ENCODE measurements around the gene UPP1. TPM values are rescaled to one million over a fixed set of nuclear protein-coding genes. Genes with fewer than 3 reads are reported as not detected.

UPP1 gene
- total RNA-seq, 1 donor from 2014 or later: 3.3 TPM

DNA sequence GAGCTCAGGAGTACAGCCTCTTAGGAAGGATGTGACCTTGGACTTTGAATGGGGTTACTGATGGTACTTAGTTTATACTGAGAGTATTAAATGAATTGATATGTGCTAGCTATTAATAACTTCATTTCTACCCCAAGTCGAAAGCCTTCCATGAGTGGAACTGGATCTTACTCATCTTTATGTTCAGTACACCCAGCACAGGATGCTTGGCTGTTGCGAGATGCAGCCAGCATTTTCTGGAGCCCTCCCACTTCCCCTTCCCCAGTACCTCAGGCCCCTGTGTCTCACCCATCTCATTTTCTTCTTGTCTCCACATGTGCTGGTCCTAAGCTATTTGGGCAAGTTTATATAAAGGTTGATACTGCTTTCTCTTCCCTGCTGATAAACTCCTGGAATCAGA lies 7.2 kb downstream of the UPP1 start:
- intact Hi-C loops (cut with micrococcal nuclease): no loop called here
- Mint-ChIP-seq H3K27ac (no peak overlapping the region), H3K36me3 (ENCODE audit: low read depth) (peaks cover 16% of the 10 kb centered on the region), H3K4me3 (no peak overlapping the region), H3K4me1 (peaks cover 6% of the 10 kb centered on the region), H3K9me3 (no peaks in the 10 kb centered on the region), H3K27me3 (no peaks in the 10 kb centered on the region)
- DNase-seq: no peak
- ATAC-seq (ENCODE audit: low read depth): no peak
- CTCF ChIA-PET: interaction anchor here (1.4 to 1.6 kb wide), 2 partner anchors 14 to 104 kb away, joined by 3 to 5 read pairs; no protein-coding TSS in a partner anchor
- TF ChIP-seq, protein P1, sequence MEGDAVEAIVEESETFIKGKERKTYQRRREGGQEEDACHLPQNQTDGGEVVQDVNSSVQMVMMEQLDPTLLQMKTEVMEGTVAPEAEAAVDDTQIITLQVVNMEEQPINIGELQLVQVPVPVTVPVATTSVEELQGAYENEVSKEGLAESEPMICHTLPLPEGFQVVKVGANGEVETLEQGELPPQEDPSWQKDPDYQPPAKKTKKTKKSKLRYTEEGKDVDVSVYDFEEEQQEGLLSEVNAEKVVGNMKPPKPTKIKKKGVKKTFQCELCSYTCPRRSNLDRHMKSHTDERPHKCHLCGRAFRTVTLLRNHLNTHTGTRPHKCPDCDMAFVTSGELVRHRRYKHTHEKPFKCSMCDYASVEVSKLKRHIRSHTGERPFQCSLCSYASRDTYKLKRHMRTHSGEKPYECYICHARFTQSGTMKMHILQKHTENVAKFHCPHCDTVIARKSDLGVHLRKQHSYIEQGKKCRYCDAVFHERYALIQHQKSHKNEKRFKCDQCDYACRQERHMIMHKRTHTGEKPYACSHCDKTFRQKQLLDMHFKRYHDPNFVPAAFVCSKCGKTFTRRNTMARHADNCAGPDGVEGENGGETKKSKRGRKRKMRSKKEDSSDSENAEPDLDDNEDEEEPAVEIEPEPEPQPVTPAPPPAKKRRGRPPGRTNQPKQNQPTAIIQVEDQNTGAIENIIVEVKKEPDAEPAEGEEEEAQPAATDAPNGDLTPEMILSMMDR (IDR thresholded peaks at IDR 0.05): no peak
- POLR2A ChIA-PET: no interaction called here

DNA sequence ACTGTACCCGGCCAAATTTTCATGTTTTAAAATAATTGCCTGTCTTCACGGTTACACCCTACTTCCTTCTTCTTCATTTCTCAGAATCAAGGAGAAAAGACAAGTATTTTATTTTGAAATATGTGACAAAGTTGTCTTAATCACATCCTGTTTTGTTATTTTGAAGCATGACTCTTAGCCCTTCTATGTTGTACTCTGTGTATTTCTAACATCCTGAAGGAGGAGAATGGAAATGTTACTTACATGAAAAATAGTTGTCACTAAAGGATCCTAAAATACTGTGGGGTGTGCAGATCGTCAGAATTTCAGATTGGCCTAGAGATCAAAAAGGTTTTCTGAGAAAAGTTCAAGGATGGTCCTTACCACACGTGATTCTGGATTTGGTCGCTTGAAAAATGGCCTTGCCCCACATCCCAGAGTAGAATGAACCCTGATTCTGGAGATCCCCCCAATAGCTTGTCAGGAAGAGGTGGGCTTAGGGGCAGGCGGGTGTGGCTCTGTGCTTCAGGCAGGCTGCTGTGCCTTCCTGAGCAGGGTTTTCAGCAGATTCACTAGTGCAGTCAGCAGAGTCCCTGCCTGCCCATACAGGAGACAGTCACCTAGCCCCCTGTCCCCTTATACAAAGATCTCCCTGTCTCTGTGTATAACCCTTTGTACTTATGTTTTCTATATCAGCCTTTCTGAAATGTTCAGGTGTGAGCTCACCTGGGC lies 8.6 kb downstream of the UPP1 start:
- ChIA-PET POLR2A (no interaction called here), CTCF (no interaction called here)
- Mint-ChIP-seq H3K4me1 (peaks cover 6% of the 10 kb centered on the region), H3K36me3 (ENCODE audit: low read depth) (peaks cover 17% of the 10 kb centered on the region), H3K27me3 (no peaks in the 10 kb centered on the region), H3K27ac (no peak overlapping the region), H3K4me3 (no peak overlapping the region), H3K9me3 (no peaks in the 10 kb centered on the region)
- TF ChIP-seq, protein P1 (IDR thresholded peaks at IDR 0.05): no peak
- intact Hi-C loops (cut with micrococcal nuclease): no loop called here
- DNase-seq (no peak), ATAC-seq (ENCODE audit: low read depth) (no peak)

DNA sequence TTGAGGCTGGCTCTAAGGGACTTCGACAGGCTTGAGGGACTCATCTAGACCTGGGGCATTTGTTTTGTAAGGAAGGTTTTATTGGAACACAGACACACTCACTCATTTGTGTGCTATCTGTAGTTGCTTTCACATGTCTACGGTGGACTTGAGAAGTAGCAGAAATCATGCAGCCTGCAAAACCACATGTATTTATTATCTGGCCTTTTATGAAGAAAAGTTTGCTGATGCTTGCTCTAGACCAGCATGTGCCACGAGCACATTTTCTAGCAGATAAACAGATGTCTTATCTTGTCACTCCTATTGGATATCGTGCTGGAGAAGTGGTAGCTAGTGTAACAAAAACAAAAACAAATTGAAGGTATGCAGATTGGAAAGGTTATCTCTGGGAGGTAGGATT lies 9.8 kb downstream of the UPP1 start:
- CTCF ChIA-PET: no interaction called here
- ATAC-seq (ENCODE audit: low read depth) (no peak), DNase-seq (no peak)
- peaks cover 6% of the 10 kb centered on the region for H3K4me1 Mint-ChIP-seq
- no peaks in the 10 kb centered on the region for H3K27me3 Mint-ChIP-seq
- POLR2A ChIA-PET: no interaction called here
- intact Hi-C loops (cut with micrococcal nuclease): no loop called here
- no peak overlapping the region for H3K27ac Mint-ChIP-seq
- no peaks in the 10 kb centered on the region for H3K9me3 Mint-ChIP-seq
- no peak overlapping the region for H3K4me3 Mint-ChIP-seq
- peaks cover 22% of the 10 kb centered on the region for H3K36me3 Mint-ChIP-seq (ENCODE audit: low read depth)
- TF ChIP-seq, protein P1 (IDR thresholded peaks at IDR 0.05): no peak

DNA sequence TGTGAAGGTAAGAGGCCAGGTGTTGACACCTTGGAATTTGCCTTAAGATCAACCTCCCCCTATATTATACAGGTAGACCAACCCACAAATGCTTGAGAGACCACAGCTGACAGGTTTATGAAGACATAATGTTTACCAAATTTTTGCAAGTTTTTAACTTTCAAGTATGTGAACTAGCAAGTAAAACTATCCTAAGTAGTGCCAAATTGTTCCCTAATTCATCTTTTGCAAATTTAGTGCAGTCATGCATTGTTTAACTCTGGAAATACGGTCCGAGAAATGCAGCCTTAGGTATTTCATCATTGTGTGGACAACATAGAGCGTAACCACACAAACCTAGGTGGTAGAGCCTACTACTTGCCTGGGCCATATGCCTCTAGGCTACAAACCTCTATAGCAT lies 10.7 kb downstream of the UPP1 start:
- Mint-ChIP-seq H3K4me3 (no peak overlapping the region), H3K9me3 (no peaks in the 10 kb centered on the region), H3K36me3 (ENCODE audit: low read depth) (peaks cover 24% of the 10 kb centered on the region), H3K27me3 (no peaks in the 10 kb centered on the region), H3K4me1 (peaks cover 6% of the 10 kb centered on the region), H3K27ac (no peak overlapping the region)
- intact Hi-C loops (cut with micrococcal nuclease): no loop called here
- CTCF ChIA-PET: no interaction called here
- no peak for DNase-seq
- ATAC-seq (ENCODE audit: low read depth): no peak
- POLR2A ChIA-PET: no interaction called here
- TF ChIP-seq, protein P1 (IDR thresholded peaks at IDR 0.05): no peak

DNA sequence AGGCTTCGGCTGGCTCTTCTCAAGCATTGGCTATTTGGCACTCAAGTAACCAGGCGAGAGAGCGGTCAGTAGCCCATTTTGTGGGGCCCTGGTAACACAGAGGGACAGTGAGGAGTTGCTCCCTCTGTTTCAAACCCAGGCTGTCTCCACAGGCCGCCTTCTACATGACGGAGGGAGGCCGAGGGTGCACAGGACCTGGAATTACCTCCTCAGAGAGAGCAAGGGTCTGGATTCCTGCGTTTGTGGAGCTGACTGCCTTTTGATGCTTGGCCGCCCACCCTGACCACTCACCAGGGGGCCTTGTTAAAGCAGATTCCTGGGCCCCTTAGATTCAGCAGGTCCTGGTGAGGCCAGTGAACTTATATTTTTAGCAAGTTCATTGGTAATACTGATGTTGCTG lies 12.3 kb downstream of the UPP1 start:
- Mint-ChIP-seq H3K9me3 (no peaks in the 10 kb centered on the region), H3K27ac (no peak overlapping the region), H3K4me3 (no peak overlapping the region), H3K4me1 (peaks cover 6% of the 10 kb centered on the region), H3K36me3 (ENCODE audit: low read depth) (peaks cover 22% of the 10 kb centered on the region), H3K27me3 (no peaks in the 10 kb centered on the region)
- ChIA-PET CTCF (interaction anchor here (1.5 kb wide), 1 partner anchor 9 kb away, joined by 5 read pairs; no protein-coding TSS in a partner anchor), POLR2A (no interaction called here)
- intact Hi-C loops (cut with micrococcal nuclease): no loop called here
- TF ChIP-seq, protein P1 (IDR thresholded peaks at IDR 0.05): no peak
- ATAC-seq (ENCODE audit: low read depth): no peak
- DNase-seq: no peak

Measured in activated B cell treated with CpG ODN at 0.5 μM for 24 hours (primary cell).